ENCODE data around the gene RHBDL3. TPM values are rescaled to one million over a fixed set of nuclear protein-coding genes. Genes with fewer than 3 reads are reported as not detected.

The RHBDL3 gene
- total RNA-seq, 1 donor: 0.09 TPM

DNA sequence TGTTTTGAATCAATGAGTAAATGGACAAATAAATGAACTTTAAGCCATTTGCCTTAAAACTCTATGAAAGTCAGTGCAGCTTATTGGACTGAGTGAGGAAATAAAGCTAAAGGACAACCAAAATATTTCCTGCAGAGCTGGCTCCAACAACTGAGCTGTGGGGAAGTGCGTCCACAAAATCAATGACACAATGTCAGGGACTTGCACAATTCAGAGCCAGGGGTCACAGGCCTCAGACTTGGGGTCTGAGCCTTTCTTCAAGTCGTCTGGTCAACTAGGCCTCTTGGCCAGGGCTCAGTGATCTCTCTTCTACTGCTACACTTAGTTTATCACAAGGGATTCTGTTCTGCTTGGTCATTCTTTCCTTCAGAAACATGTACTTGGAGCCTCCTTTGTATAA lies 26.2 kb upstream of the RHBDL3 start:
- no peak overlapping the region for H3K4me3 ChIP-seq (ENCODE audit: low read depth, low read length)
- TF ChIP-seq, protein P1, sequence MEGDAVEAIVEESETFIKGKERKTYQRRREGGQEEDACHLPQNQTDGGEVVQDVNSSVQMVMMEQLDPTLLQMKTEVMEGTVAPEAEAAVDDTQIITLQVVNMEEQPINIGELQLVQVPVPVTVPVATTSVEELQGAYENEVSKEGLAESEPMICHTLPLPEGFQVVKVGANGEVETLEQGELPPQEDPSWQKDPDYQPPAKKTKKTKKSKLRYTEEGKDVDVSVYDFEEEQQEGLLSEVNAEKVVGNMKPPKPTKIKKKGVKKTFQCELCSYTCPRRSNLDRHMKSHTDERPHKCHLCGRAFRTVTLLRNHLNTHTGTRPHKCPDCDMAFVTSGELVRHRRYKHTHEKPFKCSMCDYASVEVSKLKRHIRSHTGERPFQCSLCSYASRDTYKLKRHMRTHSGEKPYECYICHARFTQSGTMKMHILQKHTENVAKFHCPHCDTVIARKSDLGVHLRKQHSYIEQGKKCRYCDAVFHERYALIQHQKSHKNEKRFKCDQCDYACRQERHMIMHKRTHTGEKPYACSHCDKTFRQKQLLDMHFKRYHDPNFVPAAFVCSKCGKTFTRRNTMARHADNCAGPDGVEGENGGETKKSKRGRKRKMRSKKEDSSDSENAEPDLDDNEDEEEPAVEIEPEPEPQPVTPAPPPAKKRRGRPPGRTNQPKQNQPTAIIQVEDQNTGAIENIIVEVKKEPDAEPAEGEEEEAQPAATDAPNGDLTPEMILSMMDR (IDR thresholded peaks at IDR 0.05; ENCODE audit: insufficient read depth, low read length): no peak
- DNase-seq (ENCODE audit: low read depth): no peak

DNA sequence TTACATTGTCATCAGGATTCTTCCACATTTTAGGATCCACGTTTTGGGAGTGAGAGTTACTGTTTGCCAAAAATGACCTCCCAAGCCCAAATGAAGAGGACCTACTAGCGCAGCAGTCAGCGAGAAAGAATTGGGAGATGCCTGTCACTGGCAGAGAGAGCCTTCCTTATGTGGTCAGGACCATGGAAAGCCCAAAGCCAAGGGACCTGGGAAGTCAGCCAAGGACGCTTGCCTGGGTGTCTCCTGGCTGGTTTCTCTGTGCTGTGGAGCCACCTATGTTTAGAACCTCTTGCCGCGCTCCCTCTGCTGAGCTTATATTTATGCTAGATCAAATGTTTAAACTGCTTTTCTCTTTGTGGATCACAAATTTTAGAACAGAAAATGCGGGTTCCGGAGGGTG lies 24.9 kb upstream of the RHBDL3 start:
- DNase-seq (ENCODE audit: low read depth): no peak
- TF ChIP-seq, protein P1 (IDR thresholded peaks at IDR 0.05; ENCODE audit: insufficient read depth, low read length): no peak
- H3K4me3 ChIP-seq (ENCODE audit: low read depth, low read length): no peak overlapping the region

DNA sequence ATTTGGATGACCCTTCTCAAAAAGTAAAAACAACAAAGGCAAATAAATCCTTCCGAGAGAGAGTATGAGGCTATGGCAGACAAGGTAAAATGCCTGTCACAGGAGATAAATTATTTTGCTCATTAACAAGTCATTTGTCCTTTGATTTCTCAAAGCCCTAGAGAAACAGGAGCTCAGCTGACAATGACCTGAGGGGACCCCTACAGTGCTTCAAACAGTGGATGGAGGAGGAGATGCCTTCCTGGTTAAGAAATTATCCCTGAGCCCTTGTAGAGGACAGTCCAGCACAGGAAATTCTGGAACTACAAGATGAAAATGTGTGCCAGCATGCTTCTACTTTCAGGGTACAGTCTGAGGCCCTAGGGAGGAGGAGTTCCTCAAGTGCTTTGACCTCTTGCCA lies 24.0 kb upstream of the RHBDL3 start:
- DNase-seq (ENCODE audit: low read depth): no peak
- no peak overlapping the region for H3K4me3 ChIP-seq (ENCODE audit: low read depth, low read length)
- TF ChIP-seq, protein P1 (IDR thresholded peaks at IDR 0.05; ENCODE audit: insufficient read depth, low read length): no peak

DNA sequence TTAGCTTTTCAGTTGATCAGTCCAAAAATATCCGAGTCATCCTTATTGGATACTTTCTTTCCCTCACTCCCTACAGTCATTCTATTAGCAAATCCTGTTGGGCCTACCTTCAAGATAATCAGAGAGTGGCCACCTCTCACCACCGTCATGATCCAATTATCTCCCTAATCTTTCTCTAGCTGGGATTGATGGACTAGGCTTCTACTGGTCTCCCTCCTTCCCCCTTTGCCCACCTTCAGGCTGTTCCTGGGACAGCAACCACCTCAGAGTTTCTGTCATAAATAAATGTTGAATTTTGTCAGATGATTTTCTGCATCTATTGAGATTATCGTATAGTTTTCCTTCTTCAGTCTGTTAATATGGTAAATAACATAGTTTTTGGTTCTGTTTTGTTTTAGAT lies 16.2 kb upstream of the RHBDL3 start:
- TF ChIP-seq, protein P1 (IDR thresholded peaks at IDR 0.05; ENCODE audit: insufficient read depth, low read length): no peak
- DNase-seq (ENCODE audit: low read depth): no peak
- H3K4me3 ChIP-seq (ENCODE audit: low read depth, low read length): no peak overlapping the region

DNA sequence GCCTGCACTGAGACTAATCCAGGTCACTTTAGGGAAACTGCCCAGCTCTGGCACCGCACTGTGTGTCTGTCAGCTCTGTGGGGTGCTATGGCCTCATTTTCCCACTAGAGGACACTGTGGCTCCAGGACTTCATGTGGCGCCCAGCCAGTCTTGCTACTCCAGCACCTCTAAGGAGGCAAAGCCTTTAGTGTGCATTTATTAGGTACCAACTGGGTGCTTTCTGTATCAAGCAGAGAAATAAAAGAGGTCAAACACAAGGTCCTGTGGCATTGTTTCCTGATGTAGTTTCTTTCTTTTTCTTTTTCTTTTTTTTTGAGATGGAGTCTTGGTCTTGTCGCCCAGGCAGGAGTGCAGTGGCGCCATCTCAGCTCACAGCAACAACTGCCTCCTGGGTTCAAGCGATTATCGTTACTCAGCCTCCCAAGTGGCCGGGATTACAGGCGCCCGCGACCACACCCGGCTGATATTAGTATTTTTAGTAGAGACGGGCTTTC lies 12.5 kb upstream of the RHBDL3 start:
- TF ChIP-seq, protein P1 (IDR thresholded peaks at IDR 0.05; ENCODE audit: insufficient read depth, low read length): peak; percentile 100
- H3K4me3 ChIP-seq (ENCODE audit: low read depth, low read length): no peak overlapping the region
- peak; percentile 75 for DNase-seq (ENCODE audit: low read depth)

DNA sequence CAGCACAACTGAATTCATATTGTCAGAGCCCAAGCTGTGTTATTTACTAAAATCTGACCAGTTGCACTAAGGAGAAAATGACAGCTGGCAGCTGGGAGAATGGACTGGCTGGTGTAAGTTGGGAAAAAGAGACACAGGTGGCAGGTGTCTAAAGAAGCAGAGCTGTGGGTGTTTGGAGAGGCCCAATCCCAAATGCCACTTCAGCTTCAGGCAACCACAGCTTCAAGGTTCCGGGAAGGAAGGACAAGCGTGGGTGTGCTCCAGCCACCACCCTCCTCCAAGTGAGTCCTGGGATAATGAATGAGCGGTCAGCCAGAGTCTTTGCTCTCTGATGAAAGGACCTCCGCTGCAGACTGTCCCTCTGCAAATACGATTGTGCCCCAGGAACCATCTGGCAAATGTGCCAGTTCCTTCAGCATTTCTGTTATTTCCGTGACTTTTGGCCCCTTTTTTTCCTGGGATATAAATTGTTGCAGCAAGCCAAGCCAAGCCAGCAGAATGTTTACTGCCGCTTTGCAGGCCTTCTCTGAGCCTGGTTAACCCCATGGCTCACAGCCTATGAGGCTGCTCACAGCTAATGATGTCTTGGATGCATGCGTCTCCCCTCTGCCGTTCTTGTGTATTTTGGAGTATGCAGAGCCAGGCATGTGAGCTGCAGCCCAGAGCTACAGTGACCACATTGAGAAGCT lies 9.5 kb upstream of the RHBDL3 start:
- TF ChIP-seq, protein P1 (IDR thresholded peaks at IDR 0.05; ENCODE audit: insufficient read depth, low read length): no peak
- no peak overlapping the region for H3K4me3 ChIP-seq (ENCODE audit: low read depth, low read length)
- no peak for DNase-seq (ENCODE audit: low read depth)

DNA sequence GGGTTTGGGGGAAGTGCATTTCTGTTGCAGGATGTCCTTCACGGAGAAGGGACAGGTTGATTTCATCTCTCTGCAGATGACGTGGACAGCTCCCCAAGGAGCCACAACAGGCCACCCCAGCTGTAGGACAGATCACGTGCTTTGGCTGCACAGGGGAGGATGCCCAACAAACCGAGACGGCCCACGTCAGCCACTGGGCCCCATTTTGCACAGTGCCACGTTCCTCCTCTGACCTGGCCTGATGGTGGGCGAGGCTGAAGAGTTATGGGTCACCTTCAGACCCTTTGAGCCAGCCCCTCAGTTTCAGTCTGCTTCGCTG lies 9.0 kb upstream of the RHBDL3 start:
- no peak for DNase-seq (ENCODE audit: low read depth)
- TF ChIP-seq, protein P1 (IDR thresholded peaks at IDR 0.05; ENCODE audit: insufficient read depth, low read length): no peak
- H3K4me3 ChIP-seq (ENCODE audit: low read depth, low read length): no peak overlapping the region
